Body of pancreas (tissue), 4 donors: ENCODE data around the gene ERCC6.

ENCODE experiments used
- POLR2A ChIP-seq, 3 donors: fragments of 450-650 bp; IDR thresholded peaks; one replicate each; pipeline ENCODE4 v1.6.1; 2016; ENCODE audit warnings: antibody characterized with exemption in 3 of 3, mild to moderate bottlenecking in 2 of 3
- TF ChIP-seq, protein P1 (sequence below), 7 experiments: fragments of 450-650 bp in 4 of 7; fragments of 200-600 bp in 3 of 7; sonication (generic) in 3 of 7; IDR thresholded peaks; one replicate each; pipeline ENCODE4 v1.5.1; 2016 to 2019; ENCODE audit warnings: antibody characterized with exemption in 7 of 7

DNA sequence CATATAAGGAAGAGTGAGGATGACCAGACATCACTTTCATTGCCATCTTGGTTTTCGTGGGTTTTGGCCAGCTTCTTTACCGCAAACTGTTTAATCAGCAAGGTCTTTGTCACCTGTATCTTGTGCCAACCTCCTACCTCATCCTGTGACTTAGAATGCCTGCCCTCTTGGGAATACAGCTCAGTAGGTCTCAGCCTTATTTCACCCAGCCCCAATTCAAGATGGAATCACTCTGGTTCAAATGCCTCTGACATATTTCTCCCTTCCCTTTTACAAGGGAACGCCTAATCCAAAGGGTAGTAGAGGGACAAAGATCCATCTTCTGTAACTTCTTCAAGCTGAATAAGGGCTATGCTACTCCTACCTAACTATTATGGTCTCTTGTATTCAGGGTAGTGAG, 4.7 kb upstream of the ERCC6 start:
- TF ChIP-seq, protein P1, sequence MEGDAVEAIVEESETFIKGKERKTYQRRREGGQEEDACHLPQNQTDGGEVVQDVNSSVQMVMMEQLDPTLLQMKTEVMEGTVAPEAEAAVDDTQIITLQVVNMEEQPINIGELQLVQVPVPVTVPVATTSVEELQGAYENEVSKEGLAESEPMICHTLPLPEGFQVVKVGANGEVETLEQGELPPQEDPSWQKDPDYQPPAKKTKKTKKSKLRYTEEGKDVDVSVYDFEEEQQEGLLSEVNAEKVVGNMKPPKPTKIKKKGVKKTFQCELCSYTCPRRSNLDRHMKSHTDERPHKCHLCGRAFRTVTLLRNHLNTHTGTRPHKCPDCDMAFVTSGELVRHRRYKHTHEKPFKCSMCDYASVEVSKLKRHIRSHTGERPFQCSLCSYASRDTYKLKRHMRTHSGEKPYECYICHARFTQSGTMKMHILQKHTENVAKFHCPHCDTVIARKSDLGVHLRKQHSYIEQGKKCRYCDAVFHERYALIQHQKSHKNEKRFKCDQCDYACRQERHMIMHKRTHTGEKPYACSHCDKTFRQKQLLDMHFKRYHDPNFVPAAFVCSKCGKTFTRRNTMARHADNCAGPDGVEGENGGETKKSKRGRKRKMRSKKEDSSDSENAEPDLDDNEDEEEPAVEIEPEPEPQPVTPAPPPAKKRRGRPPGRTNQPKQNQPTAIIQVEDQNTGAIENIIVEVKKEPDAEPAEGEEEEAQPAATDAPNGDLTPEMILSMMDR (IDR thresholded peaks at IDR 0.05): no peak
- no peak for TF ChIP-seq POLR2A (IDR thresholded peaks at IDR 0.05)
